Heart left ventricle (tissue), 13 donors: ENCODE results near the gene PML.
"Not testable (repeated sequence)": the region's sequence is repeated elsewhere in the genome, so short reads cannot be mapped to it uniquely, and the experiment has no call there.

Experiments
- POLR2A ChIP-seq, 2 donors: fragments of 450-650 bp; IDR thresholded peaks; one replicate each; pipeline ENCODE4 v1.6.1; 2017; ENCODE audit warnings: antibody characterized with exemption in 2 of 2, mild to moderate bottlenecking in 2 of 2, moderate library complexity in 2 of 2
- TF ChIP-seq, protein P1 (sequence below), 12 donors: fragments of 200-600 bp; sonication (generic) in 4 of 12; IDR thresholded peaks; one replicate each; pipeline versions ENCODE4 v1.5.0 to v1.8.0; 2018 to 2022; ENCODE audit warnings: antibody characterized with exemption in 12 of 12, mild to moderate bottlenecking in 5 of 12
- donor health status: ischemic (EF 13 %, LVEDD 7.1; RV severe dilation, severe dysfunction).
- donor health status: DM: no; HTN: yes; CAD: no.
- donor health status: DM: no; HTN: no; CAD: no.
- donor health status: ischemic (EF 25% LVEDD 6.9; RV normal size, moderate dysfunction).
- donor health status: ischemic (EF 25% LVEDD 5.7; RV mildly dilated, moderate dysfunction).
- donor health status: ischemic (EF 35%, LVEDD 5.7; RV mildly dilated, moderate dysfunction).
- donor health status: nonischemic (EF 11% LVEDD 7.7; RV severe dilation, severe dysfunction).
- donor health status: DM: yes; HTN: yes; CAD: no.
- donor health status: PGD.
- donor health status: ischemic (EF 29% LVEDD 5.4; RV normal size, mild dysfunction).
- donor health status: nonischemic (EF 23%, LVEDD 6.1; RV moderate dilation, normal function).

DNA sequence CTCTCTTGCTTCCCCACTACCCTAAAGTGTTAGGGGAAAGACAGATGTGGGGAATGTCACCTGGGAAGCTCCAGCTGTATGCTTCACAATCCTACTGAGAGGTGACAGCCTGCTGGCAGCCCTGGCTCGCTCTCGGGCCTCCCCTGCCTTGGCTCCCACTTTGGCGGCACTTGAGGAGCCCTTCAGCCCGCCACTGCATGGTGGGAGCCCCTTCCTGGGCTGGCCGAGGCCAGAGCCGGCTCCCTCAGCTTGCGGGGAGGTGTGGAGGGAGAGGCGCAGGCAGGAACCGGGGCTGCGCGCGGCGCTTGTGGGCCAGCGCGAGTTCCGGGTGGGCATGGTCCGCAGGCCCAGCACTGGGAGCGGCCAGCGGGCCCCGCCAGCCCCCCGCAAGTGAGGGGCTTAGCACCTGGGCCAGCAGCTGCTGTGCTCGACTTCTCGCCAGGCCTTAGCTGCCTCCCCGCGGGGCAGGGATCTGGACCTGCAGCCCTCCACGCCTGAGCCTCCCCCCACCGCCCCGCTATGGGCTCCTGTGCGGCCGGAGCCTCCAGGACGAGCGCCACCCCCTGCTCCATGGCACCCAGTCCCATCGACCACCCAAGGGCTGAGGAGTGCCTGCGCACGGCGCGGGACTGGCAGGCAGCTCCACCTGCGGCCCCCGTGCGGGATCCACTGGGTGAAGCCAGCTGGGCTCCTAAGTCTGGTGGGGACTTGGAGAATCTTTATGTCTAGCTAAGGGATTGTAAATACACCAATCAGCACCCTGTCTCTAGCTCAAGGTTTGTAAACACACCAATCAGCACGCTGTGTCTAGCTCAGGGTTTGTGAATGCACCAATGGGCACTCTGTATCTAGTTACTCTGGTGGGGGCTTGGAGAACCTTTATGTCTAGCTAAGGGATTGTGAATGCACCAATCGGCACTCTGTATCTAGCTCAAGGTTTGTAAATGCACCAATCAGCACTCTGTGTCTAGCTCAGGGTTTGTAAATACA lies 58.0 kb downstream of the PML start:
- TF ChIP-seq, protein P1, sequence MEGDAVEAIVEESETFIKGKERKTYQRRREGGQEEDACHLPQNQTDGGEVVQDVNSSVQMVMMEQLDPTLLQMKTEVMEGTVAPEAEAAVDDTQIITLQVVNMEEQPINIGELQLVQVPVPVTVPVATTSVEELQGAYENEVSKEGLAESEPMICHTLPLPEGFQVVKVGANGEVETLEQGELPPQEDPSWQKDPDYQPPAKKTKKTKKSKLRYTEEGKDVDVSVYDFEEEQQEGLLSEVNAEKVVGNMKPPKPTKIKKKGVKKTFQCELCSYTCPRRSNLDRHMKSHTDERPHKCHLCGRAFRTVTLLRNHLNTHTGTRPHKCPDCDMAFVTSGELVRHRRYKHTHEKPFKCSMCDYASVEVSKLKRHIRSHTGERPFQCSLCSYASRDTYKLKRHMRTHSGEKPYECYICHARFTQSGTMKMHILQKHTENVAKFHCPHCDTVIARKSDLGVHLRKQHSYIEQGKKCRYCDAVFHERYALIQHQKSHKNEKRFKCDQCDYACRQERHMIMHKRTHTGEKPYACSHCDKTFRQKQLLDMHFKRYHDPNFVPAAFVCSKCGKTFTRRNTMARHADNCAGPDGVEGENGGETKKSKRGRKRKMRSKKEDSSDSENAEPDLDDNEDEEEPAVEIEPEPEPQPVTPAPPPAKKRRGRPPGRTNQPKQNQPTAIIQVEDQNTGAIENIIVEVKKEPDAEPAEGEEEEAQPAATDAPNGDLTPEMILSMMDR (IDR thresholded peaks at IDR 0.05) = not testable (repeated sequence)
- TF ChIP-seq POLR2A (IDR thresholded peaks at IDR 0.05) = not testable (repeated sequence)
